Gastrocnemius medialis (tissue), 4 donors: Measurements from ENCODE around the gene B4GALT5.

Experiments
- CTCF ChIP-seq, 5 experiments: fragments of 450-650 bp in 3 of 5; fragments of 200-600 bp in 2 of 5; sonication (generic) in 2 of 5; IDR thresholded peaks in 4 of 5; conservative IDR thresholded peaks in 1 of 5; 1 replicate in 4 of 5; 2 replicates in 1 of 5; pipeline ENCODE4 v1.5.1; 2016 to 2019; ENCODE audit warnings: antibody characterized with exemption in 5 of 5, mild to moderate bottlenecking in 3 of 5, moderate library complexity in 3 of 5
- POLR2A ChIP-seq, 2 donors: fragments of 450-650 bp; IDR thresholded peaks; one replicate each; pipeline ENCODE4 v1.6.1; 2017; ENCODE audit warnings: antibody characterized with exemption in 2 of 2, mild to moderate bottlenecking in 2 of 2, moderate library complexity in 2 of 2

- TF ChIP-seq CTCF (IDR thresholded peaks at IDR 0.05 in 4 of 5, conservative IDR thresholded peaks at IDR 0.05 in 1 of 5), result no peak
- TF ChIP-seq POLR2A (IDR thresholded peaks at IDR 0.05), result no peak
These were observed 40.9 kb upstream of the B4GALT5 start for GRCh38 chr20:49754596-49754995.
